Measurements from ENCODE around the gene OR9I1.

- TF ChIP-seq CTCF (IDR thresholded peaks at IDR 0.05 in 4 of 5, conservative IDR thresholded peaks at IDR 0.05 in 1 of 5) (no peak), POLR2A (IDR thresholded peaks at IDR 0.05) (no peak)
These were observed 56.7 kb downstream of the OR9I1 start for GRCh38 chr11:58068655-58069054.

Measured in gastrocnemius medialis (tissue), 4 donors.